HG03159 (cell line): ENCODE results near the gene E2F2.
A peak's percentile ranks its signal among the peaks of the same experiment; 100 is the strongest.
"Not testable (repeated sequence)": the region's sequence is repeated elsewhere in the genome, so short reads cannot be mapped to it uniquely, and the experiment has no call there.

ENCODE experiments used
- ATAC-seq: cut with Tn5 transposase; IDR thresholded peaks from one replicate; pipeline ENCODE4 v1.9.1; 2021; ENCODE audit warnings: mild to moderate bottlenecking, moderate library complexity; ENCODE audit not compliant: unreplicated experiment

Gene E2F2

DNA sequence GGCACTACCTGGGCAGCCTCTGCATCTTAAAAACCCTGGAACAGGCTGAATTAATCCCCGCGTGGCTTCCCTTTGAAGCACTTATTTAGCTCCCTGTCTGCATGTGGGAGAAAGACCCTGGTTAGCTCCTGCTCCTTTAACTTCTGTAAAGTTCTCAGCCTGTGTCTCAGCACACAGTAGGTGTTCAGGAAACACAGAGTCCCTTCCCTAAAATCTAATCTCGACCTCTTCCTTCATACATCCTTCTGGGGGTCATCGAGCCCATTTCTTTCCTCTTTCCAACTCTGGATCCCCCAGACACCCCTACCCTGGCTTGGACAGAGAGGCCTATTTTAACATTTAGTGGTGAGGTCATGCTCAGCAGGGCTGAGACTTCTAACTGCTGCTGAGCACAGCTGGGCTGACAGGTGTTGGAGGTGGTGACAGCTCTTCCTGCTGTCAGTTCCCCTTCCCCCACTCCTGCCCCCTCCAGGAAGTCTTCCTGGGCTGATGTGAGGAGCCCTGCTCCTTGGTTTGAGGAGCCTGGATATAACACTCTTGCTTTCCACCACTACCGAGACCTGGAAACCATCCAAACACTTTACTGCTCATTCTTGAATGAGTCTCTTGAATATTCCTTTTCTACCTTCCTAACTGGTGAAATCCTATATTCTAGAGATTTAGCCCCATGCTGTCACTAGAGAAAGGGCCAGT is 5.3 kb downstream of the E2F2 start:
- peak; percentile 39 for ATAC-seq

DNA sequence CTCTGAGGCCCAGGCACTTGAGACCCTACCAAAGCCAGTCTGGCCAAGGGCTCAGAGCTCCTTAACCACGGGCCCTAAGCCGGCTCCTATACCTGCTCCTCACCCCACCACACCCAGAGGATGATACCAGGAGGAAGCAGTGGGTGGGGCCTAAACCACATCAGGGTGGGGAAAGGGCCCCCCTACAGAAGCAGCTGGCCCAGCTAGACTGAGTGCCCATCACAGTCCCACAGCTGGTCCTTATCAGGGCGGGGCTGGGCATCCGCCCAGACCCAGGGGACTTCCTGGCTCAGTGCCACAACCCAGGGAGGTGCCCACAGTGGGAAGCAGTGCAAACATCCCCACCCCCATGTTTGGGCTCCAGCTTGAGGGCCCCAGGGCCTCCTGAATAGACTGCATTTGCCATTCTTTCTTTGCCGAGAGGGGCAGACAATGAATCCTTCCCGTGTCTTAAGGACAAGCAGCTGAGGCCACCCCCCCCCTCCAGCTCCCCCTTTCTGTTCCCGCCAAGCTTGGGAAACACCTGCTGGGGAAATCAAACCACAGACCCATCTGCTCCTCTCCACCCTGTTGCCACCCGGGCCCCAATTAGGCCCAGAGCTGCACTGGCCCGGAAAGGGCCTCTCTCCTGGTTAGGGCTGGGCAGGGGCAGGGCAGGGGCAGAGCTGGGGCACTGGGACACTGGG is 6.2 kb downstream of the E2F2 start:
- ATAC-seq, result no peak

DNA sequence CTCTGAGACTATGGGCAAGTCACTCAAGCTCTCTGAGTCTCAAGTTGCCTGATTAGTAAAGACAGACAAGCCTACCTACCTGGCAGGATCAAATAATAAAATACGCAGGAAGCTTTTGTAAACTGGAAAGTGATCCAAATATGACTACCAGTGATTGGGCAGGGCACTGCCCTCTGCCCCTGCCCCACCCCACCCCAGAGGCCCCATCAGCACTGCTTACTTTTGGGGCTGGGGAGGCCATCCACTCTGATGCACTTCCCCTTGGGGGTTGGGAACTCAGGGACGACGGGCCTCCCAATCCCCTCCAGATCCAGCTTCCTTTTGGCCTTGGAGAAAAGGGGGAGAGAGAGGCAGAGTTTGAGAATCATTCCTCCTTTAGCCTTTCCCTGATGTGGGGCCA is 6.9 kb downstream of the E2F2 start:
- no peak for ATAC-seq

DNA sequence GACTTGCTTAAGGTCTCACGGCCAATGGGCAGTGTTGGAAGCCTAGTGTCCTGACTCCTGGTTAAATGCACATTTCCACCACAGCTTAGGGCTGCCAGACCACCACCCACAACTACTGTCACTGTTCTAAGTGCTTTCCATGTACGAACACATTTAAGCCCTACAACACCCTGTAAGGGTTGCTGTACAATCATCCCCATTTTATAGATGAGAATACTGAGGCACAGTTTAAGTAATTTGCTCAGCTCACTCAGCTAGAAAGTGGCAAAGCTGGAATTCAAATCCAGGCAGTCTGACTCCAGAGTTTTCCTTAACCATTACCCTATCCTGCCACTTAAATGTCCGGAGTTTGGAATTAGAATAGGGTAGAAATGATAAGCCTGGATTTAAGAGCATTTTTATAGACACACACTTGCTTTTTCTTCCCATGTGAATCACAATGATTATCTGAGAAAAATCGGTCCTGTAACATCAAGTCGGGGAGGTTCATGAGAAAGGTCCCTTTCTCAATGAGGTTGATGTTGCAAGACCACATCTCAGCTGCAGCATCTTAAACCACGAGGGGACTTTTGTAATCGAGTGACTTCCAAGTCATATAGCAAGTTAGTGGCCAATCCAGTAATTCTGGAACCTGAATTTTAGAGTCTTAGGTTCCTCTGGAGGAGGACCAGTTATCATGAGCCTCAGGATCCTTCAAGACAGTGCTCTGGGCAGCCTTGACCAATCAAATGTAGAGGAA is 8.6 kb downstream of the E2F2 start:
- ATAC-seq, result no peak

DNA sequence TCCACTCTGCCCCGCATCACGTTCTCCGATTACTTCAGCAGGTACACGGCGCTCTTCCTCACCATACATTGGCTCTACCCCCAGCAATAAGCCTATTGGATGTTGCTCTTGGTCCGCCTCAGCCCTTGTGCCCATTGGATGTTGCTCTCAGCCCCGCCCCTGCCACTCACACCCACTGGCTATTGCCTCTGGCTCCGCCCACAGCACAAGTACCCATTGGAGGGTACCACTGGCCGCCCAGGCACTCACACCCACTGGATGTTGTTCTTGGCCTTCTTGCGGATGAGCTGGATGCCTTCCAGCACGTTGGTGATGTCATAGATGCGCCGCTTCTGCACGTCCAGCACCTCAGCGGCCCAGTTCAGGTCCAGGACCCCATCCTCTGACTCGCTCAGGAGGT is 9.4 kb downstream of the E2F2 start:
- no peak for ATAC-seq

DNA sequence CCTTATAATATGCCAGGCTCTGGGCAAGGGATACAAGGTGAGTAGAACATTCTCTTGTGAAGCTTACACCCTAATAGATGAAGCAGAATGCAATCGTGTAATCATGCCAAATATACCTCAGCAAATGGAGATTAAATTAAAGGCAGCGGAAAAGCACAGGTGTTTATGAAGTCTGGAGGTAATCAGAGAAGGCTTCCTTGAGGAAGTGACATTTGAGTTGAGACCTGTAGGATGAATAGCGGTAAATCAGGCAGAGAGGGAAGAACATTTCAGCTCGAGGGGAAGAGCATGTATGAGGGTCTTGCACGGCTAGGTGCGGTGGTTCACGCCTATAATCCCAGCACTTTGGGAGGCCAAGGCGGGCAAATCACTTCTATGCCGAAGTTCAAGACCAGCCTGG is 13.5 kb downstream of the E2F2 start:
- ATAC-seq, result no peak

DNA sequence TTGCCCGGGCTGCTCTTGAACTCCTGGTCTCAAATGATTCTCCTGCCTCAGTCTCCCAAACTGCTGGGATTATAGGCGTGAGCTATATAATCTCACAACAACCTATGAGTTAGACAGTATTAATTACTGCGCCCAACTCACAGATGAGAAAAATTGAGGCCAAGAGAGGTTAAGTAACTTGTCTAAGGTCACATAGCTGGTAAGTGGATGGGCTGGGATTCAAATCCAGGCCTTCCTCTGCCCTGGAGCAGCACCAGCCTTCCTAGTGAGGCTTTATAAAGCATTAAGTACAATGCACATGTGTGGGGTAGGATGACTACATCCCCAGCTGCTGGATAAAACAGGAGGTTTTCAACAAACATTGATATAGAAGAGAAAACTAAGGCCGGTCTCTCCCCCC is 15.1 kb downstream of the E2F2 start:
- no peak for ATAC-seq

DNA sequence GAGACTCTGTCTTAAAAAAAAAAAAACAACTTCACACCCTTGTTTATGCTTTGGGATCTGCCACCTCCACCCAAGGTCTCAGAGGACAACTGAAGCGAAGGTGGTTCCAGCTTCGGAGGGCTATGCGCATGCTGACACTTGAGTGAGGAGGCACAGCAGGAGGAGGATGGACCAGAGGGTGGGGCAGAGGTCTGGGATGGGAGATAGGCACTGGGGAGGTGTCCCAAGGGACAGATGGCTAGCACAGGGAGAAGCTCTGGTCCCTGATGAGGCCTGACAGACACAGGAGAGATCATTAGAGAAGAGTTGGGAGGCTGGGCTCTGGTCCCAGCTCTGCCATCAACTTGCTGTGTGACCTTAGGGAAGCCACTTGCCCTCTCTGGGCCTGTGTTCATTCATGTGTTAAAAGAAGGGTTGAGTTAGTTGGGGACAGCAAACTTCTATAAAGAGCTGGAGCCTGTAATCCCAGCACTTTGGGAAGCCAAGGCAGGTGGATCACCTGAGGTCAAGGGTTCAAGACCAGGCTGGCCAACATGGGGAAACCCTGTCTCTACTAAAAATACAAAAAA is 16.8 kb downstream of the E2F2 start:
- ATAC-seq, result no peak

DNA sequence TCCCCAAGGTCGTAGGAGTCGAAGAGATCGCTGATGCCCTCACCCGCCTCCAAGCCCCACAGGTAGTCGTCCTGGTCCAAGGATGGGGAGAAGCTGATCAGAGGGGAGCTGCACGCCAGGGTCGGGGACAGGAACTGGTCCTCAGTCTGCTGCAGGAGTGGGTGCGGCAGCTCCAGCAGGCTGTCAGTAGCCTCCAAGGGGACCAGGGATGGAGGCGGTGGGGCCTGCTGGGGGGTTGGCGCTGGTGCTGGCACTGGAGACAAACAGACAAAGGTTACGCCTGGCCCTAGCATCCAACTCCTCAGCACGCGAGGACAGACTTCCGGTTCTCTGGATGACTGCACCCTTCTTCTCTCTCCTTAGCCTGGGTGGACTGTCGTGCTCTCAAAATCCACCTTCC is 21.1 kb downstream of the E2F2 start:
- ATAC-seq, result no peak

DNA sequence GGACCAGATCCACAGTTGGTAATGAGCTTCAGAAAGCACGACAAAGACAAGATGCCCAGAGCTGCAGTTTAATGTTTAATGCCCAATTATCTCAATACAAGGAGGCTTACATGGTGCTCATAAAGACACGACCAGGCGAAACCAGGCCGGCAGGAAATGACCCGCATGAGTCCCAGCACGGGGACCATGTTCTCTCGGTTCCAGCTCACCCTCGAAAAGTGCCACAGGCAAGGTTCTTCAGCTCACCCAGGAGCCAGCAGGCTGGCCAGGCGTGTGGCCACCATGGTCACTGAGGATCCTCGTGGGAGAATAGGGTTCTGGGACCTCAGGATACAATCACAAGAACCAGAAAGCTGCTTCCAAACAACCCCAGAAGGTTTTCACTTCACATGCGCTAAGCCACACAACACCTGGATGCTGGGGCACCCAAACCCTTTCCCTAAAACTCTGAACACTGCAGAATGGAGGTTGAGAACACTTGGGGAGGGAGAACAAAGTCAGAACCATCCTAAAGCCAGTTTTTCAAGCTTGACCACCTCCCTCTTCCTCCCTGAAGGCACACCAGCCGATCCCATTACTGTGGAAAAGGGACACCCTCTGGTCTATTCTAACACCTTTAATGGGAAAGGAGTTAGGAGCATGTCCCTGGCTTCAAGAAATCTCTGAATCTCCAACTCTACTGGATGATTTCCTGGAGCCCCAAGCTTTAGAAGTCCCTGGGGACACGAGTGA is 24.5 kb downstream of the E2F2 start:
- ATAC-seq, result no peak

DNA sequence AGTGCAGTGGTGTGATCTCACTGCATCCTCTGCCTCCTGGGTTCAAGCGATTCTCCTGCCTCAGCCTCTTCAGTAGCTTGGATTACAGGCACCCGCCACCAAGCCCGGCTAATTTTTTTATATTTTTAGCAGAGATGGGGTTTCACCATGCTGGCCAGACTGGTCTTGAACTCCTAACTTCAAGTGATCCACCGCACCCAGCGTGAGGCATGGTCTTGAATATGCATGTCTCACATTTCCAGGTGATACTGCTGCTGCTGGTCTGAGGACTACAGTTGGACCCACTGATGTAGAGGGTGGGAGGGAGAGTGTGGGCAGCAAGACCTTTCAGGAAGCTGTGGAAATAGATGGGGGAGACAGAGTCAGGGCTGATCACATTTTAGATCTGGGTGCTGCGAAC is 25.2 kb downstream of the E2F2 start:
- ATAC-seq, result no peak

DNA sequence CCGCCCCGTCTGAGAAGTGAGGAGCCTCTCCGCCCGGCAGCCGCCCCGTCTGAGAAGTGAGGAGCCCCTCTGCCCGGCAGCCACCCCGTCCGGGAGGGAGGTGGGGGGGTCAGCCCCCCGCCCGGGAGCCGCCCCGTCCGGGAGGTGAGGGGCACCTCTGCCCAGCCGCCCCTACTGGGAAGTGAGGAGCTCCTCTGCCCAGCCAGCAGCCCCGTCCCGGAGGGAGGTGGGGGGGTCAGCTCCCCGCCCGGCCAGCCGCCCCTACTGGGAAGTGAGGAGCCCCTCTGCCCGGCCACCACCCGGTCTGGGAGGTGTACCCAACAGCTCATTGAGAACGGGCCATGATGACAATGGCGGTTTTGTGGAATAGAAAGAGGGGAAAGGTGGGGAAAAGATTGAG is 26.9 kb downstream of the E2F2 start:
- ATAC-seq, result not testable (repeated sequence)

DNA sequence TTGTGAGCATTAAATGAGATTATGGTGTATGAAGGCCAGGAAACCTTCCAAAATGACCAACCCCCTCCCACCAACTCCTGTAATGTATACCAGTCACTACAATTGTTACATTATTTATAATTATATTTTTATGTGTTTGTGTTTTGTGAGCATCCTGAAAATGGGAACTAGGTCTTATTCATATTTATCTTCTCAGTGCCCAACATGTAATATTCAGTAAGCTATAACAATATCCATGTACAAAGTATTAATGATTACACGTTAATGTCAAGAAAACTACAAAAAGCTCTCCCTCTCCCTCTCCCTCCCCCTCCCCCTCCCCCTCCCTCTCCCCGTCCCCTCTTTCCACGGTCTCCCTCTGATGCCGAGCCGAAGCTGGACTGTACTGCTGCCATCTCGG is 28.1 kb downstream of the E2F2 start:
- ATAC-seq, result no peak

DNA sequence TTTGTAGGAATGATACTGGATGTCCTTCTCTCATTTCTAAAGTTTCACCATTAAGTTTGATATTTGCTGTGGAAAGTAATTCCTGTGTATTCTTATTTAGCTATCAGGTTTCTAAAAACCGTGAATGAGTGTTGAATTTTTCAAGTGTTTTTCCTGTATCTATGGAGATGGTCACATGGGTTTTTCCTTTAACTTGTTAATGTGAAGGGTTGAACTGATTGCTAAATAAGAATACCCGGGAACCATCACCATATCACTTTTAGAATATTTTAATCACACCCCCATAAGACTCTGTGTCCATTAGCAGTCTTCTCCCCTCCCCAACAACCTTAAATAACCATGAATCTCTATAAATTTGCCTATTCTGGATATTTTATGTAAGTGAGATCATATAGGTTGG is 30.6 kb downstream of the E2F2 start:
- no peak for ATAC-seq

DNA sequence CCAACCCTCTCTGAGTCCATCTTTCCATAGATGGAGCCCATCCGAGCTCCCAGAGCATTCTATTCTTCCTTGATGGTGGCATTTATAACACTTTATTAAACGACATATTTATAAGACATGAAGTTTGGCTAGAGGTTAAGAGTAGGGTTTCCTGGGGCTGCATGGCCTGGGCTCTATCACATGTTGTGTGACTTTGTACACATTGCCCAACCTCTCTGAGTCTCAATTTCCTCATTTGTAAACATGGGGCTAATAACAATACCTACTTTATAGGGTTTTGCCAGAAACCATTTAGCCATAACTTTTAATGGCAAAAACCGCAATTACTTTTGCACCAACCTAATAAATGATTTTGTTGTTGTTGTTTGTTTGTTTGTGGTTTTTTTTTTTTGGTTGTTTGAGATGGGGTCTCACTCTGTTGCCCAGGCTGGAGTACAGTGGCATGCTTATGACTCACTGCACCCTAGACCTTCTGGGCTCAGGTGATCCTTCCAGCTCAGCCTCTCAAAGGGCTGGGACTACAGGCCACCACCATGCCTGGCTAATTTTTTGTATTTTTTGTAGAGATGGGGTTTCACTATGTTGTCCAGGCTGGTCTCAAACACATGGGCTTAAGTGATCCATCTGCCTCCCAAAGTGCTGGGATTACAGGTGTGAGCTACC is 33.1 kb downstream of the E2F2 start:
- ATAC-seq, result no peak

DNA sequence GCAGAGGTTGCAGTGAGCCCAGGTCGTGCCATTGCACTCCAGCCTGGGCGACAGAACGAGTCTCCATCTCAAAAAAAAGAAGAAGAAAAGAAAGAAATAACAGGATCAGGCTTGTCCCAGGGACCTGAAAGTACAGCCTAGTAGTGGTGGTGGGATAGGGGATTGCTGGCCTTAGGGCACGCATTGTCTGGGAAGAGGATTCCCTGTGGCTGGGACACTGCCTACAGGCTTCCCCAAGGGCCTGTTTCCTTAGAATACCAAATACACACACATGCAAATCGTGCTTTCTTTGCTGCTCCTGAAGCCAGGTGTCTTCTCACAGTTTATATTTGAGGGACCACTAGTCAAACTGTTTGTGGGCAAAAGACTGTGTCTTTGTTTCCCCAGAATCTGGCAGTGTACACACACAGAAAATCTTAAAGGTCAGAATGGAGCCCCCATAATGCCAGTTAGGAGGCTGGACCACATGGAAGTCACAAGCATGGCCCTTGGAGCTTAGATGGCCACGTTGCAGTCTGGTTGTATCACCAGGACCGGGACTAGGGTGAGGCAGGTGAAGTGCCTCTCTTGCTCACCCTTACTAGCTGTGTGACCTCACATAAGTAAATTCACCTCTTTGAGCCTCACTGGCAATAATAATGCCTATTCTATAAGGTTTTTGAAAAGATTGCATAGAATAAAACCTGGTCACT is 34.4 kb downstream of the E2F2 start:
- ATAC-seq, result no peak

DNA sequence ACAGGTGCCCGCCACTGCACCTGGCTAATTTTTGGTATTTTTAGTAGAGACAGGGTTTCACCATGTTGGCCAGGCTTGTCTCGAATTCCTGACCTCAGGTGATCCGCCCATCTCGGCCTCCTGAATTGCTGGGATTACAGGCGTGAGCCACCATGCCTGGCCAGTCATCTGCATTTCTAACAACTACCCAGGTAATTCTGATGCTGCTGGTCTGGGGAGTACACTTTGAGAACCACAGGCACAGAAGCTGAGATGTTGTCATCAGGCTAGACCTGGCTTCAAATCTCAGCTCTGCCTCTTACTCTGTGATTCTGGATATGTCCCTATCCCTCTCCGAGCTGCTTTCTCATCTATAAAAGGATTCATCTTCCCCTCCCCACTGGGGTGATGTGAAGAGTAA is 36.2 kb downstream of the E2F2 start:
- not testable (repeated sequence) for ATAC-seq

DNA sequence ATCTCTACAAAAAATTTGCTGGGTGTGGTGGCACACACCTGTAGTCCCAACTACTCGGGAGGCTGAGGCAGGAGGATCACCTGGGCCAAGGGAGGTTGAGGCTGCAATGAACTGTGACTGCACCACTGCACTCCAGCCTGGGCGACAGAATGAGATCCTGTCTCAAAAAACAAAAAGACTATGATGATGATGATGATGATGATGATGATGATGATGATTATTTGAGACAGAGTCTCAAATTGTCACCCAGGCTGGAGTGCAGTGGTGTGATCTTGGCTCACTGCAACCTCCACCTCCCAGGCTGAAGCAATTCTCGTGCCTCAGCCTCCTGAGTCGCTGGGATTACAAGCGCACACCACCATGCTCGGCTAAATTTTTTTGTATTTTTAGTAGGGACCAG is 38.3 kb downstream of the E2F2 start:
- not testable (repeated sequence) for ATAC-seq

DNA sequence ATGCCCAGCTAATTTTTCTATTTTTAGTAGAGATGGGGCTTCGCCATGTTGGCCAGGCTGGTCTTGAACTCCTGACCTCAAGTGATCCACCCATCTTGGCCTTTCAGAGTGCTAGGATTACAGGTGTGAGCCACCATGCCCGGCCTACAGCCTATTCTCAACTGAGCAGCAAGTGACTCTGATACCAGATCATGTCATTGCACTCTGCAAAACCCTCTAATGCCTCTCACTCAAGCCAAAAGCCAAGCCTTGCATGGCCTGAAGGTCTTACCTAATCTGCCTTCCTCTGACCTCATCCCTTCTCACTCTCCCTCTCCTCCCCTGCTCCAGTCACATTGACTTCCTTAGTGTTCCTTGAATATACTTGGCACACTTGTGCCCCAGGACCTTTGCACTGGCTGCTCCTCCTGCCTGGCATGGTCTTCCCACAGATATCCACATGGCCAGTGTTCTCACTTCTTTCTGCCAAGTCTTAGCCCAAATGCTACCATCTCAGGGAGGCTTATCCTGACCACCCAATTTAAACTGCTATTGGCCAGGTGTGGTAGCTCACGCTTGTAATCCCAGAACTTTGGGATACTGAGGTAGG is 38.8 kb downstream of the E2F2 start:
- no peak for ATAC-seq

DNA sequence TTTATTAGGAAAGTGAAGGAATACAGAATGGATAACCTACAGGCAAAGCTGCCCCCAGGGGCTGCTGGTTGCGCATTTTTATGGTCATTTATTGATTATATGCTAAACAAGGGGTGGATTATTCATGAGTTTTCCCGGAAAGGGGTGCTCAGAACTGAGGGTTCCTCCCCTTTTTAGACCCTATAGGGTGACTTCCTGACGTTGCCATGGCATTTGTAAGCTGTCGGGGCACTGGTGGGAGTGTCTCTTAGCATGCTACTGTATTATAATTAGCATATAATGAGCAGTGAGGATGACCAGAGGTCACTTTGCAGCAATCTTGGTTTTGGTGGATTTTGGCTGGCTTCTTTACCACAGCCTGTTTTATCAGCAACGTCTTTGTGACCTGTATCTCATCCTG is 41.2 kb downstream of the E2F2 start:
- no peak for ATAC-seq
